GM06990 (cell line): ENCODE measurements around the gene NEDD9.

ENCODE experiments used
- DNase-seq: peaks from one replicate; pipeline ENCODE4 v3.0.0-alpha.2; 2011; ENCODE audit not compliant: insufficient read length; ENCODE audit errors: extremely low read depth
- H3K27me3 ChIP-seq: replicated peaks from 2 replicates; pipeline ENCODE4 v1.6.0; 2011; ENCODE audit warnings: low read length; ENCODE audit not compliant: control insufficient read depth, insufficient read depth
- H3K36me3 ChIP-seq: 2 replicates; pipeline ENCODE4 v1.5.1; 2011; ENCODE audit warnings: low read length; ENCODE audit not compliant: control insufficient read depth, insufficient read depth
- H3K4me3 ChIP-seq: replicated peaks from 2 replicates; pipeline ENCODE4 v1.5.1; 2011; ENCODE audit warnings: low read depth, mild to moderate bottlenecking, control low read depth, low read length
- TF ChIP-seq, protein P1 (sequence below): IDR thresholded peaks from 2 replicates; pipeline ENCODE4 v1.5.1; 2011; ENCODE audit warnings: low read length, control low read depth, mild to moderate bottlenecking, inconsistent platforms; ENCODE audit not compliant: insufficient read depth, poor library complexity, severe bottlenecking

NEDD9 gene

DNA sequence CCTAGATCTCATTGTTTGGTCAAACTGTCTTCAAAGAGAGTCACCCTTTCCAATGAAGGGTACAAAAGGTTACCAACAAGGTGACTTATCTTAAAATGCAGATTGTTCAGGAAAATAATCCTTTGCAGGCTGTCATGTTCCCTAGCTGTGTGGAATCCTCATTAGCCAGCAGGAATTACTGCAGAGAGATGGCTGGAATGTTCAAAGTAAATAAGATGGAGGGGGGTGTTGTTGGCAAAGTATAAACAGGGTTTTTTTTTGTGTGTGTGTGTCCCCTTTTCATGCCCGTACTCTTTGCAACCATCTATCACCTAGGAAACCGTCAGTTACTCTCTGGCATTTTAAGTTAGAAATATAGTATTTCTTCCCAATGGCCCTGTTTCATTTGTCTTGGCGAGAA is 6.5 kb downstream of the NEDD9 start:
- Histone ChIP-seq H3K4me3 (no peak overlapping the region), H3K27me3 (no peaks in the 10 kb centered on the region), H3K36me3 (no peaks in the 10 kb centered on the region)
- TF ChIP-seq, protein P1, sequence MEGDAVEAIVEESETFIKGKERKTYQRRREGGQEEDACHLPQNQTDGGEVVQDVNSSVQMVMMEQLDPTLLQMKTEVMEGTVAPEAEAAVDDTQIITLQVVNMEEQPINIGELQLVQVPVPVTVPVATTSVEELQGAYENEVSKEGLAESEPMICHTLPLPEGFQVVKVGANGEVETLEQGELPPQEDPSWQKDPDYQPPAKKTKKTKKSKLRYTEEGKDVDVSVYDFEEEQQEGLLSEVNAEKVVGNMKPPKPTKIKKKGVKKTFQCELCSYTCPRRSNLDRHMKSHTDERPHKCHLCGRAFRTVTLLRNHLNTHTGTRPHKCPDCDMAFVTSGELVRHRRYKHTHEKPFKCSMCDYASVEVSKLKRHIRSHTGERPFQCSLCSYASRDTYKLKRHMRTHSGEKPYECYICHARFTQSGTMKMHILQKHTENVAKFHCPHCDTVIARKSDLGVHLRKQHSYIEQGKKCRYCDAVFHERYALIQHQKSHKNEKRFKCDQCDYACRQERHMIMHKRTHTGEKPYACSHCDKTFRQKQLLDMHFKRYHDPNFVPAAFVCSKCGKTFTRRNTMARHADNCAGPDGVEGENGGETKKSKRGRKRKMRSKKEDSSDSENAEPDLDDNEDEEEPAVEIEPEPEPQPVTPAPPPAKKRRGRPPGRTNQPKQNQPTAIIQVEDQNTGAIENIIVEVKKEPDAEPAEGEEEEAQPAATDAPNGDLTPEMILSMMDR: no peak
- DNase-seq: no peak

DNA sequence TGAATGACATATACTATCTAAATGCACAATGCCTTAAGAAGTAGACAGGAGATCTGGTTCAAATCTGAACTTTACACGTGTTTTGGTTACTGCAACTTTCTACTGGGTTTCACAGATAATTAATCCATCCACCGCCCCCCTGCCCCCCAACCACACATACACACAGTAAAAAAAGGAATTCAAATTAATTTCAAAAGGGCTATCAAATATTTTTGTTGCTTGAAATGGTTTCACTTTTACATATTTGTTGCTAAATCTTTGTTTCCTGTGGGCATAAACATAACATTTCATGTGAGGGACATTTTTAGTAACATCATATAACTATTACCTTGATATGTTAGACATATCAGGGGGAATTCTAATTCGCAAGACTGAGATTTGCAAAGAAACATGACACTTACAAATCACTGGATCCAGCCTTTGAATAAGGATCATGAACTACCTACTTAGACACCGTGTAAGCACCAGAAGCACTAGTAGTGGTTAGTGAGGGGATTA is 7.5 kb downstream of the NEDD9 start:
- Histone ChIP-seq H3K27me3 (no peaks in the 10 kb centered on the region), H3K4me3 (no peak overlapping the region), H3K36me3 (no peaks in the 10 kb centered on the region)
- TF ChIP-seq, protein P1: no peak
- no peak for DNase-seq

DNA sequence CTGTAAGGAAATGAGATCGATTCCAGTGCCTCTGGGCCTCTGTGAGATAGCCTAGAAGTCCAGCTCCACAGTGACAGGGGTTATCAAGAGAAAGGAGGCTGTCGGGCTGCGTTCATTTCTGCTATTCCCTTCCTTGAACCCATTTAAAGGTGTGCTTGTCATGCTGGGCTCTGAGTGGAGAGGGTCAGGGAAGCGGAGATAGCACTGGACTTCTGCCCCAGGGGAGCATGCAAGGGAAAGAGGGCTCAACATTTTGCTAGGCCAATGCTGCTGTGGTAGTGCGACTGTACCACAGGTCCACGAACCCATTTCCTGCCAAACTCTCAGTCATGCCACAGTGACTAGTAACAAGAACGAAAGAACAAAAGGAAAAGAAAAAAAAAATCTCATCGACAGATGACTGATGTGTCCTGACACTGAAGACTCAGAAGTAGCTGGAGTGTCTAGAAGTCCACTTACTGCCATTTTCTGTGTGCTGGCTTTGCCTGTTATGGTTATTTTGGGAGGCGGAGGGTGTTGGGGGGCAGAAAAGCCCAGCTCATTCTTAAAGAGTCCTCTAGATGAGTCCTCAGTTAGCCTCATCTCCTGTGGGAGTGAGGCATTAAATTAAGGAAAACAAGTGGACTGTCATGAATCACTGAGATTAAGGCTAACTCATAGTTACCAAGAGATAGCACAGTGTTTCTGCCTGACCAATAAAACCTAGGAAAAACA is 8.1 kb downstream of the NEDD9 start:
- Histone ChIP-seq H3K36me3 (no peaks in the 10 kb centered on the region), H3K27me3 (no peaks in the 10 kb centered on the region), H3K4me3 (no peak overlapping the region)
- TF ChIP-seq, protein P1: no peak
- no peak for DNase-seq

DNA sequence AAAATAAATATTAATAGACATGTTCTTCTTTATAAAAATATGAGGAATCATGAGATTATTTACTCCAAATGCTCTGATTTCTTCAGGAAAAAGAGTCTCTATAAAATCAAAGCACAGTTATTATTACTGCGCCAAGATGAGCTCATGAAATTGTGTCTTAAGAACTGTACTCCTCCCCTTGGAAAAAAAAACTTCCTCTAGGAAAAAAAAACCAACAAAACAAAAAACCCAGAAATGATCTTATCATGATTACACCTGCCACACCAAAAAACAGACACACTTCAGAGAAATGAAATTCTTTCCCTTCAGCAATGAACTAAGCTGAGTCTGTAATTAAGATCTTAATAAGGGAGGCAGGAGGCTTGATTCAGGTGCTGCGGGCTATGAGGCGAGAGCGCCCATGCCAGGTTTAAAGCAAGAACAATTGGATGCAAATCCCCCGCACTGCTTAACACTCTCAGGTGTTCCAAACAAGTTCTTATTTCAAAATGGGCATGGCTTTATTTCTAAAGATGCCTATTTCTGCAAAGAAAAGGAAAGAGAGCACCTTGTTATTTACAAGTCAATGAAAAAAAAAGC is 9.1 kb downstream of the NEDD9 start:
- Histone ChIP-seq H3K4me3 (no peak overlapping the region), H3K27me3 (no peaks in the 10 kb centered on the region), H3K36me3 (no peaks in the 10 kb centered on the region; the same call in 1 of the 2 replicates)
- TF ChIP-seq, protein P1: no peak
- no peak for DNase-seq

DNA sequence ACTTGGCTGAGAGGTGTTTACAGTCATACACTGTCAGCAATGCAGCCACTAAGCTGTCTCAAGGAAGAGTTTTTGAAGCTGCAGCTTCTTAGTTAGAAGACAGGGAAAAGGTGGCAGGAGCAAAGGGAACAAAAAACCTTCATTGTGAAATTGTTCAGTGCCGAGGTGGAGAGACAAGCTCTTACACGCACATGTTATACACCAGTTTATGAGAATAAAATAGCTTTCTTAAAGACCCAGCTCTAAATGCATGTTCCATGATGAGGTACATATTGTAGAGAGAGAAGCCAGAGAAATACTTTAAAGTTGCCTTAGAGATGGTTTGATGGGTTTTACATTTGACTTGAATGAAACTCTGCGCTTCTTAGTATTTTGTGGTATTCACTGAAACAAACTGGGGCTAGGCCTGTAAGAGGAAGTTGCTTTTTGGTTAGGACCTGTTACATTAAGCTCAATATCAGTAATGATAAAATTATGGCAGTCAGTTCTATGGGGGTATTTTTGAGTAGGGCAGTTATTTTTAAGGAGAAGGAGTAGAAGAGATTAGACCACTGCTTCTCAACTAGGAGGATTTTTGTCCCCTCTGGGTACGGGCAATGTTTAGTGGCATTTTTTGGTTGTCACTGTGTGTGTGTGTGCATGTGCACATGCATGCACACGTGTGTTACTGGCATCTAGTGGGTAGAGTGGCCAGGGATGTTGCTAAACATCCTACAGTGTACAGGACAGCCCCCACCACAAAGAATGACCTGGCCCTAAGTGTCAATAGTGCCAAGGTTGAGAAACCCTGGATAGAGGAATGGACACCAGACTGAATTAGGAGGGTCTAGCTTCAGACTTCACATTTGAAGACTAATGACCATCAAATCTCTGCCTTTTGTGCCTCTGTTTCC is 9.8 kb downstream of the NEDD9 start:
- DNase-seq: no peak
- no peak overlapping the region for H3K4me3 ChIP-seq
- no peaks in the 10 kb centered on the region for H3K27me3 ChIP-seq
- TF ChIP-seq, protein P1: no peak
- no peaks in the 10 kb centered on the region; the same call in 1 of the 2 replicates for H3K36me3 ChIP-seq
